Natural killer cell (primary cell): ENCODE data around the gene HMSD. TPM values are rescaled to one million over a fixed set of nuclear protein-coding genes. Genes with fewer than 3 reads are reported as not detected.

ENCODE experiments used
- ATAC-seq, 3 donors: fragments of 150-1000 bp in 2 of 3; fragments of 200-7000 bp in 1 of 3; cut with Tn5 transposase; 1 replicate in 1 of 3; 2 replicates in 2 of 3; pipeline ENCODE4 v1.10.0; 2021; ENCODE audit warnings: mild to moderate bottlenecking in 2 of 3, moderate library complexity in 2 of 3
- DNase-seq, 2 donors: peaks; one replicate each; pipeline versions ENCODE4 v3.0.0 to v3.0.0-alpha.2; 2013 to 2021; ENCODE audit warnings: mixed read lengths in 1 of 2
- H3K27ac ChIP-seq: one replicate; pipeline ENCODE4 v1.5.1; 2013; ENCODE audit warnings: mild to moderate bottlenecking, low read length
- H3K27me3 ChIP-seq: one replicate; pipeline ENCODE4 v1.6.1; 2013; ENCODE audit warnings: low read length; ENCODE audit not compliant: control insufficient read depth, insufficient read depth
- H3K36me3 ChIP-seq: one replicate; pipeline ENCODE4 v1.6.1; 2013; ENCODE audit warnings: low read length; ENCODE audit not compliant: control insufficient read depth, insufficient read depth
- H3K4me1 ChIP-seq: one replicate; pipeline ENCODE4 v1.6.1; 2013; ENCODE audit warnings: low read length; ENCODE audit not compliant: control insufficient read depth, insufficient read depth
- H3K4me3 ChIP-seq: one replicate; pipeline ENCODE4 v1.5.1; 2013; ENCODE audit warnings: low read length
- H3K9me3 ChIP-seq: one replicate; pipeline ENCODE4 v1.6.1; 2013; ENCODE audit warnings: low read length; ENCODE audit not compliant: control insufficient read depth, insufficient read depth
- H3K27ac Mint-ChIP-seq, 2 donors: one replicate each; pipeline ENCODE4 v1.8.0; 2022; ENCODE audit warnings: mild to moderate bottlenecking in 2 of 2, mixed read lengths in 2 of 2, moderate library complexity in 1 of 2
- H3K27me3 Mint-ChIP-seq, 2 donors: one replicate each; pipeline ENCODE4 v1.8.0; 2022; ENCODE audit warnings: low read depth in 2 of 2, mixed read lengths in 2 of 2
- H3K36me3 Mint-ChIP-seq: one replicate; pipeline ENCODE4 v1.8.0; 2022; ENCODE audit warnings: mixed read lengths
- H3K4me1 Mint-ChIP-seq, 2 donors: one replicate each; pipeline ENCODE4 v1.8.0; 2022; ENCODE audit warnings: mixed read lengths in 2 of 2
- H3K4me3 Mint-ChIP-seq: one replicate; pipeline ENCODE4 v1.8.0; 2022; ENCODE audit warnings: mild to moderate bottlenecking, moderate library complexity, mixed read lengths
- H3K9me3 Mint-ChIP-seq, 2 donors: one replicate each; pipeline ENCODE4 v1.8.0; 2022; ENCODE audit warnings: mixed read lengths in 2 of 2
- CTCF ChIP-seq: fragments of 200-600 bp; IDR thresholded peaks from one replicate; pipeline ENCODE4 v1.8.0; 2022; ENCODE audit warnings: antibody characterized with exemption
- WGBS: methylation state at CpG from one replicate; pipeline ENCODE4 v1.1.7; 2013; ENCODE audit warnings: missing lambda C conversion rate; ENCODE audit not compliant: insufficient coverage; 5-methylcytosine and 5-hydroxymethylcytosine counted together
- intact Hi-C: fragments of 100-400 bp; cut with micrococcal nuclease; formaldehyde crosslinking; loops from one replicate; pipeline ENCODE4 v1.14.2; 2022
- total RNA-seq, 4 donors: library from RNA; stranded (reverse); fragments of 120-200 nt in 1 of 4; gene quantifications; one replicate each; pipeline versions ENCODE4 v1.2.3 to v1.2.4, GENCODE V29; 2013 to 2022

Gene HMSD
- total RNA-seq, 3 donors from 2014 or later (not counting 1 experiment from before 2014, with no cell fraction given): not detected

- no peak for DNase-seq
- TF ChIP-seq CTCF: no peak
- Histone ChIP-seq H3K27me3 (no peaks in the 10 kb centered on the region), H3K36me3 (no peaks in the 10 kb centered on the region), H3K4me1 (peaks cover 4% of the 10 kb centered on the region), H3K4me3 (no peak overlapping the region), H3K27ac (no peak overlapping the region), H3K9me3 (no peaks in the 10 kb centered on the region)
- intact Hi-C loops: no loop called here
- Mint-ChIP-seq H3K9me3 (no peaks in the 10 kb centered on the region), H3K4me1 (peaks cover 9 to 11% of the 10 kb centered on the region in 2 donors), H3K27ac (no peak overlapping the region), H3K27me3 (peaks cover 17 to 25% of the 10 kb centered on the region in 2 donors), H3K4me3 (no peak overlapping the region), H3K36me3 (no peaks in the 10 kb centered on the region)
- ATAC-seq: no peak
Measured at GRCh38 chr18:63964908-63965307, 15.8 kb downstream of the HMSD start.

- Mint-ChIP-seq H3K36me3 (no peaks in the 10 kb centered on the region), H3K27me3 (peaks cover 17 to 25% of the 10 kb centered on the region in 2 donors), H3K9me3 (no peaks in the 10 kb centered on the region), H3K4me3 (no peak overlapping the region), H3K27ac (no peak overlapping the region), H3K4me1 (peaks cover 16% of the 10 kb centered on the region in 2 donors)
- no peak overlapping the region for H3K27ac ChIP-seq
- no peak overlapping the region for H3K4me3 ChIP-seq
- no peaks in the 10 kb centered on the region for H3K27me3 ChIP-seq
- H3K4me1 ChIP-seq: peaks cover 7% of the 10 kb centered on the region
- ATAC-seq (no peak), DNase-seq (no peak)
- WGBS: 89% methylated on average over 5 of the region's 5 CpGs
- TF ChIP-seq CTCF: no peak
- H3K9me3 ChIP-seq: no peaks in the 10 kb centered on the region
- intact Hi-C loops: no loop called here
- H3K36me3 ChIP-seq: no peaks in the 10 kb centered on the region
Measured at GRCh38 chr18:63965716-63966330, 16.7 kb downstream of the HMSD start.

GRCh38 chr18:63969942-63970808, 21.1 kb downstream of the HMSD start, which contains the start of gene SERPINB8:
TSS of gene SERPINB8 (plus strand) at chr18:63970081. CDS start at chr18:63978309, 8,228 bp downstream.
- WGBS: under 1% methylated on average over 62 of the region's 62 CpGs
- H3K36me3 Mint-ChIP-seq: no peaks in the 10 kb centered on the region
- H3K9me3 Mint-ChIP-seq: no peaks in the 10 kb centered on the region
- DNase-seq (peak; percentile 63 to 87), ATAC-seq (peak; percentile 82 to 83 (median 83))
- Histone ChIP-seq H3K27ac (peak within 1 kb of the TSS; percentile 67), H3K9me3 (no peaks in the 10 kb centered on the region), H3K27me3 (no peaks in the 10 kb centered on the region), H3K4me1 (peaks cover 16% of the 10 kb centered on the region), H3K4me3 (peak within 1 kb of the TSS; percentile 55), H3K36me3 (no peaks in the 10 kb centered on the region)
- H3K27me3 Mint-ChIP-seq: peaks cover 7 to 16% of the 10 kb centered on the region in 2 donors
- peak within 1 kb of the TSS; percentile 96 for H3K4me3 Mint-ChIP-seq
- peaks cover 29 to 40% of the 10 kb centered on the region in 2 donors for H3K4me1 Mint-ChIP-seq
- peak within 1 kb of the TSS; percentile 74 to 99 for H3K27ac Mint-ChIP-seq
- intact Hi-C loops: loop anchor here (10.0 kb wide), 1 partner anchor 145 kb away; no protein-coding TSS in a partner anchor
- no peak for TF ChIP-seq CTCF
